HG02798 (cell line): ENCODE results near the gene NBAS.

ENCODE experiments used
- ATAC-seq: cut with Tn5 transposase; IDR thresholded peaks from one replicate; pipeline ENCODE4 v1.9.1; 2021; ENCODE audit warnings: mild to moderate bottlenecking; ENCODE audit not compliant: unreplicated experiment, poor library complexity

The NBAS gene

DNA sequence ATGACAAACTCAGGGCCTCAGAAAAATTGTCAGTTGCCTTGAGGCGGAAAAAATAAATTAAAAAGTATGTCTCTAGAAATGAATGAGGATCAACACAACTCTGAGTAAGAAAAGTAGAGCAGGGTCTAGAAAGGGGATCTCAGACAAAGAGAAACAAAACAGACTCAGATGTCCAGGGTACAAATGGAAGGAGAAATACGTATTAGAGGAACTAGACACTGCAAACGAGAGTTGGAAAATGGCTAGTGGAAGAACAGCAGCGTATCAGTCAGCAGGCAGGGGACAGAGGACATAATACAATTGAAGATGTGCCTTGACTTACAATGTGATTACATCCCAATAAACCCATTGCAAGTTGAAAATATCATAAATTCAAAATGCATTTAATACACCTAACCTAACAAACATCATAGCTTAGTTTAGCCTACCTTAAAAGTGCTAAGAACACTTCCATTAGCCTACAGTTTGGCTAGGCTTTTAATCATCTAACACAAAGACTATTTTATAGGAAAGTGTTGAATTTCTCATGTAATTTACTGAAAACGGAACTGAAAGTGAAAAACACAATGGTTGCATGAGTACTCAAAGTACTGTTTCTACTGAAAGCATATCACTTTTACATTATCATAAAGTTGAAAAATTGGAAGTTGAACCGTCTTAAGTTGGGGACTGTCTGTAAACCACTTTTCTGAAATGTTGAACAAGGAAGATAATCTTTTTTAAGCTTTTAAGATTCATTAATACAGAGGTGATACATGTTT is 182.8 kb downstream of the NBAS start:
- ATAC-seq, result no peak

DNA sequence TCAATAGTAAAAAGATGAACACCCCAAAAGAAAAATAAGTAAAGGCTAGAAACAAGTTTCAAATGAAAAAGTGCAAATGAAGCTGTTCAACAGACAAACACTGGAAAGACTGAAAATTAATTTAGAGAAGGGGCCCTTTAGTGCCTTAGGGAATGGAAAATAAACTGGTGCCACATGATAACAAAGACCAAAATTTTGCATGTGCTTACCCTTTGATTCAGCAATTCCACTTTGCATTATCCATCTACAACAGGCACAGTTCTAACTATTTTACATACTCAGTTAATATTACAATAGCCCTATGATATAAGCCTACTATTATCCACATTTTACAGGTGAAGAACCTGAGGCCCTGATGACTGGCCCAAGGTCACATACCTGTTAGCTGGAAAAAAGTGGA is 183.9 kb downstream of the NBAS start:
- no peak for ATAC-seq

DNA sequence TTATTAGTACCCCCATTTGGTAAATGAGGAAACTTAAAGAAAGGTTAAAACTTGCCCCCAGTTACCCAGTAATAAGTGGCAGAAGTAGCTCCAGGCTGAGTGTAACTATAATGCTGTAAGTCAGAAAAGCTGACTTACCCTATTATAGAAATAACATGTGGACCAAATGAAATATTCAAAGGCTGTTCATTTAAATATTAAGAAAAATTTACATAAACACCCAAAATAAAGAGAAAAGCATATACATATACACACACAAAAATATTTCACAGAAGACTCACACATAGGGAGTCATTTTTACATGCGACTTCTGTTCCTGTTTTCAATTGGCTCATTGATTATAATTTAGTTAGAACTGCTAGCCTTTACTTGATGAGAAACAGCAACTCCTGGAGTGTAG is 189.1 kb downstream of the NBAS start:
- no peak for ATAC-seq

DNA sequence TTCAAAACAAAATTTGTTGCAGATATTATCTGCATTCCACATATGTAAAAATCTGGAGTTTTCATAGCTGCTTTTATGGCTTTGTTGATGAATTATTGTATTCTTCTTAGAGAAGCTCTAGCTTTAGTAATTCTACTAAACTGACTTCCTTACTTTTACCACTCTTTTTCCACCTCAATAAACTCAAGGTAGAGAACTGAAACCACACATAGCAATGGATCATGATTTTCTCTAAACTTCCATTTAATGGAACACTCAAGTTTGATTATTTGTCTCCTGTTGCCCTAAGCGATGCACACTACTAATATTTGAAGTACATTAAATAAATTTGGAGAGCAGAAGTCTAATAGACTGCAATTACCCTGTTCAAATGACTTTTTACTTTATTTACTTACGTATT is 192.0 kb downstream of the NBAS start:
- no peak for ATAC-seq

DNA sequence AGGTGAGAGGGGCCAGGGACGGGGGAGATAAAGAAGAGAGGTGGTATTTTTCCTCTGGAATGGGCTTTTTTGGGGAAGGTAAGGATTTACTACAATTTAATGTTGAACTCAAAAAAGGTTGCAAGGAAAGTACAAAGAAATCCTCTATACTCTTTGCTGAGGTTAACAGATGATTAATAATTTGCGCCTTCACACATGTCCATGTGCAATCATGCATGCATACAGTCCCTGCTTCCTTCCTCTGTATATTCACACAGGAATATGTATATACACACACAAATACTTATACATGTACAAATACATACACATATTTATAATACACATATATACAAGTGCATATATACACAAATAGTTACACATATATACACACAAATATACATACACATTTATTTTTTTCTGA is 193.4 kb downstream of the NBAS start:
- ATAC-seq, result no peak

DNA sequence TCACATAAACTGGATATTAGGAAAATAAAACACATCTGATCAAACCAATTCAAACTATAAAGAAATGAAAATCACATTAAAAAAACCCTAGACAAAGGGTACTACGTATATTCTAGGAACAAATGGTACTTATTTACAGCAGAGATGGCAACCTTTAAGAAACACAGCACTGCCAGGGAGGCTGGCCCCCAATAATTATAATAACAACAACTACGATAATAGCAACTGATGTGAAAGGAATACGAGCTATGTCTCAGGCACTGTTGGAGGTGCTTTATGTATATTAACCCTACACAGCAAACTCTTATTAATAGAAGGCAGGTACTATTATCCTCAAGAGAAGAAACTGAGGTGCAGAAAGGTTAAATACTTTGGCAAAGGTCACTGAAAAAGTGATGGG is 193.9 kb downstream of the NBAS start:
- no peak for ATAC-seq

DNA sequence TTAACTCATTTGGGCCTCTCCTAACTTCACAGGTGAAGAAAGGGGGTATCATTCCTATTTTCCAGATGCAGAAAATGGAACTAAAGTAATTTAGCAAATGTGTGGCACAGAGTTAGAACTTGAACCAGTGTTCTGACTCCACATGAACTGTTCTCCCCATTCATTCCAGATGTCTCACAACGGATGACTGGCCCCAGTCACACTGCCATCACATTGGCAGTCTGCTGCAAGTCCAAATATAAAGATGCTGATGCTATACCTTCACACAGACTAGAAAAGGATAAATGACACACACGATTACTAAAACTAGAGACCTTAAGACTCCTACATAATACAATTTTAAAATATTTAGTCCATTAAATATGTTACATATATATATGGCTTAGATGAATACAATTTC is 195.7 kb downstream of the NBAS start:
- ATAC-seq, result no peak

DNA sequence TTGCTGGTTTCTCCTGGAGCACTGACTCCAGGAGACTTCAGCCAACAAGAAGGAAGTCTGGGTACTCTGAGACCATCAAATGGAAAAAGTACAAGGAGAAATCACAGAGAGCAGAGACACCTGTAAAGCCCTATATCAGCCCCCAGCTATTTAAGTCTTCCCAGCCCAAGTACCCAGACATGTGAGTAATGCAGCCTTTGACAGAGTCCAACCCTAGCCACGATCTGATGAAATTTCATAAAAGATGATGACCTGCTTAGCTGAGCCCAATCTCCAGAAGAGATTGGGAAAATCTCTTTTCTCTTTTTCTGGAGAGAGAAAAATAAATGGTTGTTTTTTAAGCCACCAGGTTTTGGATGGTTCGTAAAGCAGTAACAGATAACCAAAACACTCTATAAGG is 196.6 kb downstream of the NBAS start:
- no peak for ATAC-seq

DNA sequence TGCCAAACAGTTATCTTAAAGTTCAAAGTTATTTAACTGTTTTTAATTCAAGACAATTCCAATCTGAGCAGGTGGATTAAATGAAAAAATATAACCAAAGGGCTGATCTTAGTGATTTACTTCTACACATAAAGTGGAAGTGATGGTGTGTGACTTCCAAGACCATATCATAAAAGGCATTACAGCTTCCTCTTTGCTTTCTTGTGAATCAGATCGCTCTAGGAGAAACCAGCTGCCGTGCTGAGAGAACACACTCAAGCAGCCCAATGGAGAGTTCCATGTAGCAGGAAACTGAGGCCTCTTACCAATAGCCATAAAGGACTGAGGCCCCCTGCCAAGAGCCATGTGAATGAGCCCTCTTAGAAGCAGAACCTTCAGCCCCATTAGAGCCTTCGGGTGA is 197.4 kb downstream of the NBAS start:
- ATAC-seq, result no peak

DNA sequence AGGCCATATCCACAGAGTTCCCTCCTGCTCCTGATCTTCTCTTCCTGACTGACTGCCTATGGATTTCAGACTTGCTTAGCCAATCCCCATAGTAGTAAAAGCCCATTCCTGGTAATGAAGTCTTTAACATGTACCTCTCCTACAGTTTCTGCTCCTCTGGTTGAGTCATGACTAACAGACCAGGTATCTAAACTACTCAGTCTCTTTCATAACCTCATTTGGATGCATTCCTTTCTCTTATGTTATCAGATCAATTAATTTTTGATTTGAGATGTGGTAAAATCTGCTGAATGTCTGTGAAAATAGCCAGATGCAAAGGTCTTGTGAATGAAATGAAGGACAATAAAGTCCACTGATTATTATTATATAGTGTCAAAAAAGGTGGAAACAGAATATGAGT is 198.0 kb downstream of the NBAS start:
- ATAC-seq, result no peak

DNA sequence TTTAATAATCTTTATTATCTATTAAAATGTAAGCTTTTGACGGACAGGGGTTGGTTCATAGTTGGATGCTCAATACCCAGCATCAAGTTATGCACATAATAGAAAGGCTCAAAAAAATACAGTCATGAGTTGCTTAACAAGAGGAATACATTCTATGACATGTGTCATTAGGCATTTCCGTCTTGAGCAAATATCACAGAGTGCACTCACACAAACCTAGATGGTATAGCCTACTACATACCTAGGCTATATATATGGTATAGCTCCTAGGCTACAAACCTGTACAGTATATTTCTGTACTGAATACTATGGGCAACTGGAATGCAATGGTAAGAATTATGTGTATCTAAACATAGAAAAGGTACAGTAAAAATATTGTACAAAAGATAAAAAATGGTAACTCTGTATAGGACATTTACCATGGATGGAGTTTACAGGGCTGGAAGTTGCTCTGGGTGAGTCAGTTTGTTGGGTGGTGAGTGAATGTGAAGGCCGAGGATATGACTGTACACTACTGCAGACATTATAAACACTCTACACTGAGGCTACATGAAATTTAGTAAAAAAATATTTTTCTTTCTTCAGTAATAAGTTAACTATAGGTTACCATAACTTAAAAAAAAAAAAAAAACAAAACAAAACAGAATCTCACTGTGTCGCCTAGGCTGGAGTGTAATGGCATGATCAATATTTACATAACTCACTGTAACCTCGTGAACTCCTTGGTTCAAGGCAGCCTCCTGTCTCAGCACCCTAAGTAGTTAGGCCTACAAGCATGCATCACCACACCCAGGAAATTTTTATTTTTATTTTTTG is 201.2 kb downstream of the NBAS start:
- no peak for ATAC-seq

DNA sequence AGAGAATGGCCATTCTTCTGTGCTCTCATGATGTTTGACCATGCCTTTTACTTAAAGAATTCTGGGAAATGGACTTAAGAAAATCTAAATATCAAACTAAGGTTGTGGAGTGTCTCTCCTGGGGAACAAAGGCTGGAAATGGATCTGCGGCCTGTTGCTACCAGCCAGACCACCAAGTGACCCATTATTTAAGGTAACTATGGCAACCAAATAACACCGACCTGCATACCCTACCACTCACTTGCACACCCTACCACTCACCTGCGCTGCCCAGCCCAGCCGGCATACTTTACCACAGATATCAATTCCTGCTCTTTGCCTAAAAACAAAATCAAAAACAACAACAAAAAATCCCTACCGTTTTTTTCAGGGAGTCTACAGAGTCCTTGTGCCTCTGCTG is 203.2 kb downstream of the NBAS start:
- no peak for ATAC-seq

DNA sequence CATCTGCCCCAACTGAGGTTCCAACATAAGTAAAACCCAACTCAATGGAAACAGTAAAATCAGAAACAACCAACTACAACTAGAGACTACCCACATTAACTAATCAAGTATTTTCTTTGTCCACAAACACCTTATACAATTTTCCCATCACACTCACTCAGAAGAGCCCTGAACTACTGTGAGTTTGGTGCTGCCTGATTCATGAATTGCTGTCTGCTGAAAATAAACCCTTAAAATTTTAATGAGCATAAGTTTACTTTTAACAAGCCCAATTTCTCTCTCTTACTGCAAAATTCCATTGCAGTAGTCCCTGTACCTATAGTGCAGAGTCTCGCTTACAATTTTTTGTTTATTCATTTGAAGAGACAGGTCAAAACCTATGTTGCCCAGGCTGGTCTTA is 203.9 kb downstream of the NBAS start:
- no peak for ATAC-seq

DNA sequence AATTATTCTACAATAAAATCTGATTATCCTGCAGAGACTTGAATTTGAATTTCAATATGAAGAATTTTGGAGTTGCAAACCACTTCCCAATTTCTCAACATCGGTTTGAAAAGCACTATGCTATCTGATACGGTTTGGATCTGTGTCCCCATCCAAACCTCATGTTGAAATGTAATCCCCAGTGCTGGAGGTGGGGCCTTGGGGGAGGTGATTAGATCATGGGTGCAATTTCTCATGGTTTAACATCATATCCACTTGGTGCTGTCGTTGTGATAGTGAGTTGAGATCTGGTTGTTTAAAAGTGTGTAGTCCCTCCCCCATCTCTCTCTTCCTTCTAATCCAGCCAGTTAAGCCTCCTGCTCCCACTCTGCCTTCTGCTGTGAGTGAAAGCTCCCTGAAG is 205.7 kb downstream of the NBAS start:
- ATAC-seq, result no peak

DNA sequence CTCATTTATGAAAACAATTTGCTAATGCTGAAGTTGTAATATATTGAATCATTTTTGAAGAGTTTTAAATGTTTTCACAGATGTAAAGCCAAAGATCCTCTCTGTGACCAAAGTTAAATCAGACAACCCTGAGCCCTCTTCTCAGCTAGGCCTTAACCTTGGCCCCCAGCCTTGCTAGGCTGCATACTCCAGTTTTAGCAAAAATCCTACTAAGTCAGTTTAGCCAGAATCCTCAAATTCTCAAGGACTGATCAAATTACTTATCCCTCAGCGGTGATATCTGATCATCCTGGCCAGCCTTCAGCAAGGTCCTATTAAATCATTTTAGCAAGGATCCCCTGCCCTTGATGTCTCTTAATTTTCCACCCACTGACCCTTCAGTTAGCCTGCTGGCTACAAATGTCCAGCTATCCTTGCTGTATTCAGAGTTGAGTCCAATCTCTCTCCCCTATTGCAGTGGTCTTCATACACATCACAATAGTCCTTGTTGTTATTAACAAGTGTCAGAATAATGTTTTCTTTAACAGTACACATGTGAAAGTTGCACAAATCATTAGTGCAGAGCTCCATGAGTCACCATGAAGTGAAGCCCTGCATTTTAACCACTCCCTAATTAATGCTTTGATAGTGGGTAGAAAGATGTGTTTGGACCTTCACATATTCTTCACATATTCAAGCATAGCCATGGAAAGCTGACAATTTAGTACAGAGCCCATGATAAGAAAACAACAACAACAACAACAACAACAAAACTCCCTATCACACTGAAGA is 206.4 kb downstream of the NBAS start:
- ATAC-seq, result no peak

DNA sequence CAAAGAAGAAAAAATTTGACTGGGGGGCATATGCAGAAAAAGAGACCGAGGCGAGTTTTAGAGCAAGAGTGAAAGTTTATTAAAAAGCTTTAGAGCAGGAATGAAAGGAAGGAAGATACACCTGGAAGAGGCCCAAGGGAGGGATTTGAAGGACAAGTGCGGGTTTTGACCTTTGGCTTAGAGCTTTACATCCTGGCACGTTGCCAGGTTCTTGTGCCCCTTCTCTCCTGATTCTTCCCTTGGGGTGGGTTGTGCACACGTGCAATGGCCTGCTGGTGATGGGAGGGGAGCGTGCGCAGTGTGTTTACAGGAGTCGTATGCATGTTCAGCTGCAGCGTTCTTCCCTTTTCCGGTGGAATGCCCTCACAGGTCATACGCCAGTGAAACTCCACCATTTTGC is 208.8 kb downstream of the NBAS start:
- ATAC-seq, result no peak

DNA sequence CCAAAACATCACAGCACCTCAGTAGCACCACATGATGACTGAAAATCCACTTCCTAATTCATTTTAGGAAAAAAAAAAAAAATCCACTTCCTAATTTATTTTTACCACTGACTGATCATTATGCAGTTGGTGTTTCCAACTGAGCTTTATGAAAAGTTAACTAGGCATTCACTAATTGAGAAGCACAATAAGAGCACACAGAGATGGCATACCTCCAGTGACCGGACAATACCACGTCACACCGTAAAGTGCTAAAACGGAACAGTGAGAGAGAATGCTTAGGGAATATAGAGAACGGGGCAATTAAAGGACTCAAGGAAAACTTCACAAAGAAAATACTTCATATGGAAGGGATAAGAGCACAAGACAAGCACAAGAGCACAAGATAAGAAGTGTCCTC is 212.5 kb downstream of the NBAS start:
- no peak for ATAC-seq

DNA sequence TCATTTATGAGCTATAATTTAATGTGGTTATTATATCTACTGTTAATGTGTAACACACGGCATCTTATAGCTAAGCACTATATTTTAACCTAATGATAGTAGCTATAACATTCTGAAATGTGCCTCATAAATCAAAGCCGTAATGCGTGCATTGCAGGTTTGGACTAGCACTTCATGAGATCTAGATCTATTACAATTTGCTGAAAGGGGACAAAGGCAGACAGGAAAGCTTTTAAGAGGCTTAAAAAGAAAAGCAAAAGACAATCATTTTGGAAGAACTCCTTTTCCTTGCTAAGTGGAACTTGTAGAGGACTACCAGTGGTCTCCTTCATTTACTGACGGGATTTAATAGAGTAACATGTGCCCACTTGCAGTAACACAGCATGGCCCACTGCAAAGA is 213.1 kb downstream of the NBAS start:
- ATAC-seq, result no peak

DNA sequence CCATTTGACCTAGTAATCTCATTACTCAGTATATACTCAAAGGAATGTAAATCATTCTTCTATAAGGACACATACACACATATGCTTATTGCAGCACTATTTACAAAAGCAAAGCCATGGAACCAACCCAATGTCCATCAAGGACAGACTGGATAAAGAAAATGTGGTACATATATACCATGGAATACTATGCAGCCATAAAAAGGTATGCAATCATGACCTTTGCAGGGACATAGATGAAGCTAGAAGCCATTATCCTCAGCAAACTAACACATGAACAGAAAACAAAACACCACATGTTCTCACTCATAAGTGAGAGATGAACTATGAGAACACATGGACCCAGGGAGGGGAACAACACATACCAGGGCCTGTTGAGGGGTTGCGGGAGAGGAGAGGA is 214.5 kb downstream of the NBAS start:
- ATAC-seq, result no peak

DNA sequence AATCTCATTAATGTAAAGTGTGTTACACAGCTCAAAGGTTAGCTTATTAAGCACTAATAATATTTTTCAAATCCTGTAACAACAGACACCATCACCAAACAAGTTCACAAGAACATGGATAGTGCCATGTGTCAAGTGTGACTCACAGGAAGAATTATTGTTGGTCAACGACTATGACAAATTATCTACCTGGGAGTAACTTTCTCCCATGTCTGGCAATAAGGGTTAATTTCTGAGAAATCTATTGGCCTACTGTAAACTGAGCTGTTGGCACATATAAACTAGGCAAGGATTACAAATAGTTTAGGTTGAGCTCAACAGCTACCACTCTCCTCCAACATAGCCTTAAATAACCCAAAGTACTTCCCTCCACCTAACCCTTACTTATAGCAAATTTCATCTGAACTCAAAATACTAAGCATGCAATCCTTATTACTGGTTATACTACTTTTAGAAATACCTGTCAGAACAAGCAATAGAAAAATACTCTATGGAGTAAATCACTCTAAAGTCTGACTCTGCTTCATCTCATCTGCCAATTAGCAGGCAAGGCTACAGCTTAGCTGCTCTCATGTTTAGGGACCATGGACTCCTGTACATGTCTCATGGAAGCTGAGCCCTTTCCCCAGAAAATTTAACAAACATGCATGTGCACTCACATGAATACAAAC is 223.0 kb downstream of the NBAS start:
- no peak for ATAC-seq
